GM23338 (cell line): ENCODE results near the gene ADGRF1. TPM values are rescaled to one million over a fixed set of nuclear protein-coding genes. Genes with fewer than 3 reads are reported as not detected.
A peak's percentile ranks its signal among the peaks of the same experiment; 100 is the strongest.

Experiments
- ATAC-seq: fragments of 200-7000 bp; cut with Tn5 transposase; 3 replicates; pipeline ENCODE4 v1.9.1; 2020
- DNase-seq: peaks from one replicate; pipeline ENCODE4 v3.0.0-alpha.2; 2015; ENCODE audit warnings: low spot score
- H2AFZ ChIP-seq: fragments of 200-600 bp; sonication (generic); 2 replicates; pipeline ENCODE4 v1.8.0; 2016; ENCODE audit warnings: antibody characterized with exemption, mild to moderate bottlenecking, moderate library complexity
- H3F3A ChIP-seq: fragments of 200-600 bp; sonication (generic); replicated peaks from 2 replicates; pipeline ENCODE4 v1.8.0; 2017; ENCODE audit warnings: antibody characterized with exemption, mixed run types, low read depth
- H3K27ac ChIP-seq: fragments of 200-600 bp; sonication (generic); 2 replicates; pipeline ENCODE4 v1.6.1; 2016; ENCODE audit warnings: low read depth
- H3K27me3 ChIP-seq: fragments of 200-600 bp; sonication (generic); 2 replicates; pipeline ENCODE4 v1.8.0; 2016; ENCODE audit warnings: mild to moderate bottlenecking, mixed run types, moderate library complexity; ENCODE audit not compliant: insufficient read depth
- H3K36me3 ChIP-seq: fragments of 200-600 bp; sonication (generic); 2 replicates; pipeline ENCODE4 v1.8.0; 2016; ENCODE audit warnings: mild to moderate bottlenecking; ENCODE audit not compliant: insufficient read depth
- H3K4me1 ChIP-seq: fragments of 200-600 bp; sonication (generic); 2 replicates; pipeline ENCODE4 v1.8.0; 2016; ENCODE audit warnings: mild to moderate bottlenecking, moderate library complexity; ENCODE audit not compliant: insufficient read depth
- H3K4me2 ChIP-seq: fragments of 200-600 bp; sonication (generic); 2 replicates; pipeline ENCODE4 v1.7.1; 2017; ENCODE audit warnings: mixed run types
- H3K4me3 ChIP-seq: fragments of 200-600 bp; sonication (generic); 2 replicates; pipeline ENCODE4 v1.6.1; 2016; ENCODE audit warnings: mixed run types
- H3K79me2 ChIP-seq: fragments of 200-600 bp; sonication (generic); replicated peaks from 2 replicates; pipeline ENCODE4 v1.8.0; 2017; ENCODE audit warnings: mild to moderate bottlenecking; ENCODE audit not compliant: insufficient read depth
- H3K9me2 ChIP-seq: fragments of 200-600 bp; sonication (generic); 2 replicates; pipeline ENCODE4 v1.8.0; 2017; ENCODE audit not compliant: insufficient read depth
- H4K20me1 ChIP-seq: fragments of 200-600 bp; sonication (generic); replicated peaks from 2 replicates; pipeline ENCODE4 v1.8.0; 2017; ENCODE audit warnings: mild to moderate bottlenecking; ENCODE audit not compliant: insufficient read depth
- H3K27ac Mint-ChIP-seq: 2 replicates; pipeline ENCODE4 v1.8.0; 2020; ENCODE audit warnings: inconsistent platforms, mild to moderate bottlenecking, moderate library complexity, mixed read lengths
- H3K27me3 Mint-ChIP-seq: 3 replicates; pipeline ENCODE4 v1.8.0; 2022; ENCODE audit warnings: low read depth, mild to moderate bottlenecking, moderate library complexity, mixed read lengths, inconsistent platforms; ENCODE audit not compliant: insufficient read depth, poor library complexity
- H3K36me3 Mint-ChIP-seq: 3 replicates; pipeline ENCODE4 v1.8.0; 2021; ENCODE audit warnings: low read depth, mild to moderate bottlenecking, inconsistent platforms, moderate library complexity, mixed read lengths
- H3K4me1 Mint-ChIP-seq: 3 replicates; pipeline ENCODE4 v1.8.0; 2020; ENCODE audit warnings: mild to moderate bottlenecking, inconsistent platforms, mixed read lengths
- H3K4me3 Mint-ChIP-seq: 3 replicates; pipeline ENCODE4 v1.8.0; 2021; ENCODE audit warnings: moderate library complexity, mild to moderate bottlenecking, inconsistent platforms, mixed read lengths
- H3K9me3 Mint-ChIP-seq: 3 replicates; pipeline ENCODE4 v1.8.0; 2020; ENCODE audit warnings: moderate library complexity, mild to moderate bottlenecking, inconsistent platforms, mixed read lengths
- CTCF ChIP-seq, 2 experiments: fragments of 200-600 bp in 1 of 2; sonication (generic) in 1 of 2; conservative IDR thresholded peaks; 2 replicates each; pipeline versions ENCODE4 v1.5.1 to v1.6.1; 2016 to 2017; ENCODE audit warnings: antibody characterized with exemption in 2 of 2, low read depth in 2 of 2, mild to moderate bottlenecking in 2 of 2, moderate library complexity in 1 of 2
- ETS1 ChIP-seq: IDR thresholded peaks from 2 replicates; pipeline ENCODE4 v1.6.1; 2016; ENCODE audit warnings: antibody characterized with exemption
- EZH2 ChIP-seq: fragments of 200-600 bp; sonication (generic); IDR thresholded peaks from one replicate; pipeline ENCODE4 v1.8.0; 2017; ENCODE audit warnings: antibody characterized with exemption, mild to moderate bottlenecking, low read depth; ENCODE audit not compliant: unreplicated experiment
- ZNF462 ChIP-seq: fragments of 250-450 bp; sonication (Bioruptor Pico); IDR thresholded peaks from 2 replicates; pipeline ENCODE4 v1.5.0; 2020; ENCODE audit warnings: mild to moderate bottlenecking, moderate library complexity
- polyA plus RNA-seq: library from polyadenylated mRNA; unstranded; fragments of >200 nt; fragmentation: Nextera tagmentation; extraction: Ambion mirVana; gene quantifications from 2 replicates; pipeline ENCODE4 v1.2.1, GENCODE V29; 2016
- total RNA-seq: library from RNA; depleted of rRNA; stranded (reverse); fragments of >200 nt; shearing (Covaris generic); gene quantifications from 2 replicates; pipeline ENCODE4 v1.2.3, GENCODE V29; 2014

ADGRF1 gene
- total and polyA plus RNA-seq, 2 experiments from 2014 or later, result not detected

GRCh38 chr6:46985943-46986342, 56.2 kb downstream of the ADGRF1 start (continued):
- TF ChIP-seq ETS1 (no peak), CTCF (conservative IDR thresholded peaks at IDR 0.05; ENCODE audit: low read depth in 2 of 2) (no peak)

- H3K27ac ChIP-seq, result no peak overlapping the region
- H3K4me2 ChIP-seq, result no peak overlapping the region
- no peaks in the 10 kb centered on the region for H3K79me2 ChIP-seq
- peaks cover 7% of the 10 kb centered on the region; the same call in 1 of the 3 replicates for H3K4me1 Mint-ChIP-seq
- H3K9me2 ChIP-seq, result peaks cover 4% of the 10 kb centered on the region; the same call in 1 of the 2 replicates
- no peaks in the 10 kb centered on the region for H3K9me3 Mint-ChIP-seq
- H3K27me3 Mint-ChIP-seq, result peaks cover 5% of the 10 kb centered on the region
- peak; percentile 37 to 49; a peak in 3 of 4 replicates for TF ChIP-seq CTCF (conservative IDR thresholded peaks at IDR 0.05; ENCODE audit: low read depth in 2 of 2)
- no peak for TF ChIP-seq EZH2
- TF ChIP-seq ZNF462 (CRISPR knock-in tag), result no peak
- H4K20me1 ChIP-seq, result no peaks in the 10 kb centered on the region
- DNase-seq, result peak; percentile 59
- H3K36me3 Mint-ChIP-seq, result no peaks in the 10 kb centered on the region
- no peaks in the 10 kb centered on the region for H3K36me3 ChIP-seq
- no peak overlapping the region for H3K27ac Mint-ChIP-seq
- H3K4me3 ChIP-seq, result no peak overlapping the region
- H3K4me1 ChIP-seq, result no peaks in the 10 kb centered on the region
- no peak overlapping the region for H2AFZ ChIP-seq
- no peak overlapping the region for H3K4me3 Mint-ChIP-seq
- no peaks in the 10 kb centered on the region for H3K27me3 ChIP-seq
- no peaks in the 10 kb centered on the region for H3F3A ChIP-seq
- ATAC-seq, result peak; percentile 71
These were observed 59.1 kb downstream of the ADGRF1 start for GRCh38 chr6:46983007-46983411.
